GM23338 (cell line): ENCODE results near the gene EIF3L. TPM values are rescaled to one million over a fixed set of nuclear protein-coding genes. Genes with fewer than 3 reads are reported as not detected.

Experiments
- ATAC-seq: fragments of 200-7000 bp; cut with Tn5 transposase; 3 replicates; pipeline ENCODE4 v1.9.1; 2020
- DNase-seq: peaks from one replicate; pipeline ENCODE4 v3.0.0-alpha.2; 2015; ENCODE audit warnings: low spot score
- H2AFZ ChIP-seq: fragments of 200-600 bp; sonication (generic); 2 replicates; pipeline ENCODE4 v1.8.0; 2016; ENCODE audit warnings: antibody characterized with exemption, mild to moderate bottlenecking, moderate library complexity
- H3F3A ChIP-seq: fragments of 200-600 bp; sonication (generic); replicated peaks from 2 replicates; pipeline ENCODE4 v1.8.0; 2017; ENCODE audit warnings: antibody characterized with exemption, mixed run types, low read depth
- H3K27ac ChIP-seq: fragments of 200-600 bp; sonication (generic); 2 replicates; pipeline ENCODE4 v1.6.1; 2016; ENCODE audit warnings: low read depth
- H3K27me3 ChIP-seq: fragments of 200-600 bp; sonication (generic); 2 replicates; pipeline ENCODE4 v1.8.0; 2016; ENCODE audit warnings: mild to moderate bottlenecking, mixed run types, moderate library complexity; ENCODE audit not compliant: insufficient read depth
- H3K36me3 ChIP-seq: fragments of 200-600 bp; sonication (generic); 2 replicates; pipeline ENCODE4 v1.8.0; 2016; ENCODE audit warnings: mild to moderate bottlenecking; ENCODE audit not compliant: insufficient read depth
- H3K4me1 ChIP-seq: fragments of 200-600 bp; sonication (generic); 2 replicates; pipeline ENCODE4 v1.8.0; 2016; ENCODE audit warnings: mild to moderate bottlenecking, moderate library complexity; ENCODE audit not compliant: insufficient read depth
- H3K4me2 ChIP-seq: fragments of 200-600 bp; sonication (generic); 2 replicates; pipeline ENCODE4 v1.7.1; 2017; ENCODE audit warnings: mixed run types
- H3K4me3 ChIP-seq: fragments of 200-600 bp; sonication (generic); 2 replicates; pipeline ENCODE4 v1.6.1; 2016; ENCODE audit warnings: mixed run types
- H3K79me2 ChIP-seq: fragments of 200-600 bp; sonication (generic); replicated peaks from 2 replicates; pipeline ENCODE4 v1.8.0; 2017; ENCODE audit warnings: mild to moderate bottlenecking; ENCODE audit not compliant: insufficient read depth
- H3K9me2 ChIP-seq: fragments of 200-600 bp; sonication (generic); 2 replicates; pipeline ENCODE4 v1.8.0; 2017; ENCODE audit not compliant: insufficient read depth
- H4K20me1 ChIP-seq: fragments of 200-600 bp; sonication (generic); replicated peaks from 2 replicates; pipeline ENCODE4 v1.8.0; 2017; ENCODE audit warnings: mild to moderate bottlenecking; ENCODE audit not compliant: insufficient read depth
- H3K27ac Mint-ChIP-seq: 2 replicates; pipeline ENCODE4 v1.8.0; 2020; ENCODE audit warnings: inconsistent platforms, mild to moderate bottlenecking, moderate library complexity, mixed read lengths
- H3K27me3 Mint-ChIP-seq: 3 replicates; pipeline ENCODE4 v1.8.0; 2022; ENCODE audit warnings: low read depth, mild to moderate bottlenecking, moderate library complexity, mixed read lengths, inconsistent platforms; ENCODE audit not compliant: insufficient read depth, poor library complexity
- H3K36me3 Mint-ChIP-seq: 3 replicates; pipeline ENCODE4 v1.8.0; 2021; ENCODE audit warnings: low read depth, mild to moderate bottlenecking, inconsistent platforms, moderate library complexity, mixed read lengths
- H3K4me1 Mint-ChIP-seq: 3 replicates; pipeline ENCODE4 v1.8.0; 2020; ENCODE audit warnings: mild to moderate bottlenecking, inconsistent platforms, mixed read lengths
- H3K4me3 Mint-ChIP-seq: 3 replicates; pipeline ENCODE4 v1.8.0; 2021; ENCODE audit warnings: moderate library complexity, mild to moderate bottlenecking, inconsistent platforms, mixed read lengths
- H3K9me3 Mint-ChIP-seq: 3 replicates; pipeline ENCODE4 v1.8.0; 2020; ENCODE audit warnings: moderate library complexity, mild to moderate bottlenecking, inconsistent platforms, mixed read lengths
- CREB1 ChIP-seq: fragments of 250-450 bp; sonication (Bioruptor Pico); IDR thresholded peaks from 2 replicates; pipeline ENCODE4 v1.5.0; 2020; ENCODE audit warnings: low read depth, mild to moderate bottlenecking, moderate library complexity
- EZH2 ChIP-seq: fragments of 200-600 bp; sonication (generic); IDR thresholded peaks from one replicate; pipeline ENCODE4 v1.8.0; 2017; ENCODE audit warnings: antibody characterized with exemption, mild to moderate bottlenecking, low read depth; ENCODE audit not compliant: unreplicated experiment
- EZH2phosphoT487 ChIP-seq: fragments of 200-600 bp; sonication (generic); IDR thresholded peaks from one replicate; pipeline ENCODE4 v1.8.1; 2018; ENCODE audit warnings: antibody characterized with exemption; ENCODE audit not compliant: unreplicated experiment
- POLR2AphosphoS5 ChIP-seq: IDR thresholded peaks from 2 replicates; pipeline ENCODE4 v1.6.1; 2016; ENCODE audit warnings: antibody characterized with exemption, low read depth
- STAT1 ChIP-seq: IDR thresholded peaks from one replicate; pipeline ENCODE4 v1.6.1; 2016; ENCODE audit warnings: antibody characterized with exemption; ENCODE audit not compliant: unreplicated experiment
- ZNF331 ChIP-seq: fragments of 250-450 bp; sonication (Bioruptor Pico); IDR thresholded peaks from 2 replicates; pipeline ENCODE4 v1.5.0; 2020; ENCODE audit warnings: low read depth, mild to moderate bottlenecking, moderate library complexity
- polyA plus RNA-seq: library from polyadenylated mRNA; unstranded; fragments of >200 nt; fragmentation: Nextera tagmentation; extraction: Ambion mirVana; gene quantifications from 2 replicates; pipeline ENCODE4 v1.2.1, GENCODE V29; 2016
- total RNA-seq: library from RNA; depleted of rRNA; stranded (reverse); fragments of >200 nt; shearing (Covaris generic); gene quantifications from 2 replicates; pipeline ENCODE4 v1.2.3, GENCODE V29; 2014
- TF ChIP-seq, protein P1 (sequence below): fragments of 250-450 bp; sonication (Bioruptor Pico); IDR thresholded peaks from 2 replicates; pipeline ENCODE4 v1.5.0; 2020; ENCODE audit warnings: mild to moderate bottlenecking, moderate library complexity

Gene EIF3L
- total and polyA plus RNA-seq, 2 experiments from 2014 or later, result 430 to 459 TPM

DNA sequence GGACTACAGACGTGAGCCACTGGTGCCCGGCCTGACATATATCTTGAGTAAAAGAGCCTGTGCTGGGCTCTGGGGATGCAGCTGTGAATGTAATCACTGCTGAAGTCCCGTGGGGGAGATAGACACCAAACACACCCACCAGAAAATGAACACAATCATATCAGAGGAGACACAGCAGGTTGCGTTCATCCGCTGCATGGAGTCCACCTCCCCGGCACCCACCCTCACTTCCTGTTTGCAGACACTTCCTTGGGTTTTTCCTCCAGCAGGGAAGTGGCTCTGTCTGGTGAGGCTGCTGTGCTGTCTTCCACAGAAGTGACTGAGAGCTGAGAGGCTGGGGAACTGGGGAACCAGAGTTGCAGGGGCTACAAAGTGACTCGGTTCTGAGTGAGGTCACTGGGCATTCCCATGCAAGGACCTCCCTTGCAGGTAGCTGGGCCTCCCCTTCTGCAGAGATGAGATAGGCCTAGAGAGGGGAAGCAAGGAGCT lies 64.1 kb downstream of the EIF3L start:
- H3K36me3 ChIP-seq, result no peaks in the 10 kb centered on the region
- no peak overlapping the region for H3K4me3 Mint-ChIP-seq
- DNase-seq (no peak), ATAC-seq (no peak)
- no peaks in the 10 kb centered on the region for H3K27me3 ChIP-seq
- peaks cover 15% of the 10 kb centered on the region for H3K36me3 Mint-ChIP-seq
- H3K27ac ChIP-seq, result no peak overlapping the region
- no peaks in the 10 kb centered on the region for H3K79me2 ChIP-seq
- H3K9me3 Mint-ChIP-seq, result no peaks in the 10 kb centered on the region; the same call in 2 of the 3 replicates
- H3K27ac Mint-ChIP-seq, result no peak overlapping the region; the same call in 1 of the 2 replicates
- peaks cover 8% of the 10 kb centered on the region for H3K27me3 Mint-ChIP-seq
- no peaks in the 10 kb centered on the region for H3K9me2 ChIP-seq
- H3K4me2 ChIP-seq, result no peak overlapping the region
- H3K4me3 ChIP-seq, result no peak overlapping the region
- TF ChIP-seq EZH2 (no peak), POLR2AphosphoS5 (no peak), EZH2phosphoT487 (no peak), CREB1 (CRISPR knock-in tag) (no peak), STAT1 (no peak), ZNF331 (CRISPR knock-in tag) (no peak)
- TF ChIP-seq, protein P1, sequence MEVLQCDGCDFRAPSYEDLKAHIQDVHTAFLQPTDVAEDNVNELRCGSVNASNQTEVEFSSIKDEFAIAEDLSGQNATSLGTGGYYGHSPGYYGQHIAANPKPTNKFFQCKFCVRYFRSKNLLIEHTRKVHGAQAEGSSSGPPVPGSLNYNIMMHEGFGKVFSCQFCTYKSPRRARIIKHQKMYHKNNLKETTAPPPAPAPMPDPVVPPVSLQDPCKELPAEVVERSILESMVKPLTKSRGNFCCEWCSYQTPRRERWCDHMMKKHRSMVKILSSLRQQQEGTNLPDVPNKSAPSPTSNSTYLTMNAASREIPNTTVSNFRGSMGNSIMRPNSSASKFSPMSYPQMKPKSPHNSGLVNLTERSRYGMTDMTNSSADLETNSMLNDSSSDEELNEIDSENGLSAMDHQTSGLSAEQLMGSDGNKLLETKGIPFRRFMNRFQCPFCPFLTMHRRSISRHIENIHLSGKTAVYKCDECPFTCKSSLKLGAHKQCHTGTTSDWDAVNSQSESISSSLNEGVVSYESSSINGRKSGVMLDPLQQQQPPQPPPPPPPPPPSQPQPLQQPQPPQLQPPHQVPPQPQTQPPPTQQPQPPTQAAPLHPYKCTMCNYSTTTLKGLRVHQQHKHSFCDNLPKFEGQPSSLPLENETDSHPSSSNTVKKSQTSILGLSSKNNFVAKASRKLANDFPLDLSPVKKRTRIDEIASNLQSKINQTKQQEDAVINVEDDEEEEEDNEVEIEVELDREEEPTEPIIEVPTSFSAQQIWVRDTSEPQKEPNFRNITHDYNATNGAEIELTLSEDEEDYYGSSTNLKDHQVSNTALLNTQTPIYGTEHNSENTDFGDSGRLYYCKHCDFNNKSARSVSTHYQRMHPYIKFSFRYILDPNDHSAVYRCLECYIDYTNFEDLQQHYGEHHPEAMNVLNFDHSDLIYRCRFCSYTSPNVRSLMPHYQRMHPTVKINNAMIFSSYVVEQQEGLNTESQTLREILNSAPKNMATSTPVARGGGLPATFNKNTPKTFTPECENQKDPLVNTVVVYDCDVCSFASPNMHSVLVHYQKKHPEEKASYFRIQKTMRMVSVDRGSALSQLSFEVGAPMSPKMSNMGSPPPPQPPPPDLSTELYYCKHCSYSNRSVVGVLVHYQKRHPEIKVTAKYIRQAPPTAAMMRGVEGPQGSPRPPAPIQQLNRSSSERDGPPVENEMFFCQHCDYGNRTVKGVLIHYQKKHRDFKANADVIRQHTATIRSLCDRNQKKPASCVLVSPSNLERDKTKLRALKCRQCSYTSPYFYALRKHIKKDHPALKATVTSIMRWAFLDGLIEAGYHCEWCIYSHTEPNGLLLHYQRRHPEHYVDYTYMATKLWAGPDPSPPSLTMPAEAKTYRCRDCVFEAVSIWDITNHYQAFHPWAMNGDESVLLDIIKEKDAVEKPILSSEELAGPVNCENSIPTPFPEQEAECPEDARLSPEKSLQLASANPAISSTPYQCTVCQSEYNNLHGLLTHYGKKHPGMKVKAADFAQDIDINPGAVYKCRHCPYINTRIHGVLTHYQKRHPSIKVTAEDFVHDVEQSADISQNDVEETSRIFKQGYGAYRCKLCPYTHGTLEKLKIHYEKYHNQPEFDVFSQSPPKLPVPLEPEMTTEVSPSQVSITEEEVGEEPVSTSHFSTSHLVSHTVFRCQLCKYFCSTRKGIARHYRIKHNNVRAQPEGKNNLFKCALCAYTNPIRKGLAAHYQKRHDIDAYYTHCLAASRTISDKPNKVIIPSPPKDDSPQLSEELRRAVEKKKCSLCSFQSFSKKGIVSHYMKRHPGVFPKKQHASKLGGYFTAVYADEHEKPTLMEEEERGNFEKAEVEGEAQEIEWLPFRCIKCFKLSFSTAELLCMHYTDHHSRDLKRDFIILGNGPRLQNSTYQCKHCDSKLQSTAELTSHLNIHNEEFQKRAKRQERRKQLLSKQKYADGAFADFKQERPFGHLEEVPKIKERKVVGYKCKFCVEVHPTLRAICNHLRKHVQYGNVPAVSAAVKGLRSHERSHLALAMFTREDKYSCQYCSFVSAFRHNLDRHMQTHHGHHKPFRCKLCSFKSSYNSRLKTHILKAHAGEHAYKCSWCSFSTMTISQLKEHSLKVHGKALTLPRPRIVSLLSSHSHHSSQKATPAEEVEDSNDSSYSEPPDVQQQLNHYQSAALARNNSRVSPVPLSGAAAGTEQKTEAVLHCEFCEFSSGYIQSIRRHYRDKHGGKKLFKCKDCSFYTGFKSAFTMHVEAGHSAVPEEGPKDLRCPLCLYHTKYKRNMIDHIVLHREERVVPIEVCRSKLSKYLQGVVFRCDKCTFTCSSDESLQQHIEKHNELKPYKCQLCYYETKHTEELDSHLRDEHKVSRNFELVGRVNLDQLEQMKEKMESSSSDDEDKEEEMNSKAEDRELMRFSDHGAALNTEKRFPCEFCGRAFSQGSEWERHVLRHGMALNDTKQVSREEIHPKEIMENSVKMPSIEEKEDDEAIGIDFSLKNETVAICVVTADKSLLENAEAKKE (CRISPR knock-in tag), result no peak
- H4K20me1 ChIP-seq, result no peaks in the 10 kb centered on the region; the same call in 1 of the 2 replicates
- H3K4me1 Mint-ChIP-seq, result peaks cover 25% of the 10 kb centered on the region
- peaks cover 4% of the 10 kb centered on the region; the same call in 1 of the 2 replicates for H3F3A ChIP-seq
- no peak overlapping the region for H2AFZ ChIP-seq
- H3K4me1 ChIP-seq, result peaks cover 16% of the 10 kb centered on the region
